Activated CD8-positive, alpha-beta T cell treated with anti-CD3 and anti-CD28 coated beads for 36 hours (primary cell): Measurements from ENCODE around the gene RNF121. TPM values are rescaled to one million over a fixed set of nuclear protein-coding genes. Genes with fewer than 3 reads are reported as not detected.

Experiments used
- ATAC-seq: fragments of 200-7000 bp; cut with Tn5 transposase; one replicate; pipeline ENCODE4 v1.10.0; 2021; ENCODE audit warnings: mild to moderate bottlenecking, moderate library complexity
- CTCF ChIA-PET: fragments of 350-600 bp; sonication (Branson Sonifier 250); formaldehyde crosslinking; loops from one replicate; lab custom pipeline; 2021; ENCODE audit warnings: antibody characterized with exemption; lab: Charles Lee
- POLR2A ChIA-PET: fragments of 350-600 bp; sonication (Branson Sonifier 250); formaldehyde crosslinking; loops from one replicate; lab custom pipeline; 2021; ENCODE audit warnings: antibody characterized with exemption; lab: Charles Lee
- DNase-seq: peaks from one replicate; pipeline ENCODE4 v3.0.0-alpha.2; 2020
- H3K27ac Mint-ChIP-seq: one replicate; pipeline ENCODE4 v1.8.0; 2021; ENCODE audit warnings: mild to moderate bottlenecking, mixed read lengths
- H3K27me3 Mint-ChIP-seq: one replicate; pipeline ENCODE4 v1.8.0; 2021; ENCODE audit warnings: mixed read lengths
- H3K36me3 Mint-ChIP-seq: one replicate; pipeline ENCODE4 v1.8.0; 2021; ENCODE audit warnings: low read depth, mixed read lengths
- H3K4me1 Mint-ChIP-seq: one replicate; pipeline ENCODE4 v1.8.0; 2021; ENCODE audit warnings: low read depth, mixed read lengths
- H3K4me3 Mint-ChIP-seq: one replicate; pipeline ENCODE4 v1.8.0; 2021; ENCODE audit warnings: mild to moderate bottlenecking, moderate library complexity, mixed read lengths
- H3K9me3 Mint-ChIP-seq: one replicate; pipeline ENCODE4 v1.8.0; 2021; ENCODE audit warnings: mixed read lengths
- CTCF ChIP-seq: fragments of 200-600 bp; IDR thresholded peaks from one replicate; pipeline ENCODE4 v1.8.0; 2022; ENCODE audit warnings: antibody characterized with exemption, mild to moderate bottlenecking
- intact Hi-C: fragments of 100-400 bp; cut with micrococcal nuclease; formaldehyde crosslinking; loops from one replicate; pipeline ENCODE4 v1.10.0; 2022
- total RNA-seq, 2 experiments: library from RNA; stranded (reverse); gene quantifications; one replicate each; pipeline ENCODE4 v1.2.3, GENCODE V29; 2021

The RNF121 gene
- total RNA-seq, 2 experiments from 2014 or later: 23.7 to 28.1 TPM

- peak overlapping the region; percentile 7 for H3K27ac Mint-ChIP-seq
- H3K27me3 Mint-ChIP-seq: no peaks in the 10 kb centered on the region
- no peak overlapping the region for H3K4me3 Mint-ChIP-seq
- intact Hi-C loops: no loop called here
- DNase-seq (no peak), ATAC-seq (no peak)
- POLR2A ChIA-PET: interaction anchor here (0.9 to 2.1 kb wide), 3 partner anchors 8 to 53 kb away, joined by 3 to 7 read pairs (median 5); no protein-coding TSS in a partner anchor
- peaks cover 42% of the 10 kb centered on the region for H3K36me3 Mint-ChIP-seq
- H3K9me3 Mint-ChIP-seq: no peaks in the 10 kb centered on the region
- H3K4me1 Mint-ChIP-seq: no peaks in the 10 kb centered on the region
- CTCF ChIA-PET: interaction anchor here (0.6 to 3.6 kb wide), 2 partner anchors 15 to 305 kb away, joined by 3 to 22 read pairs; no protein-coding TSS in a partner anchor
- TF ChIP-seq CTCF: no peak
These were observed 81.8 kb downstream of the RNF121 start for GRCh38 chr11:72010529-72011233.

GRCh38 chr11:72012091-72012630, 83.3 kb downstream of the RNF121 start:
- peaks cover 46% of the 10 kb centered on the region for H3K36me3 Mint-ChIP-seq
- no peak for TF ChIP-seq CTCF
- ATAC-seq (no peak), DNase-seq (no peak)
- intact Hi-C loops: no loop called here
- H3K27ac Mint-ChIP-seq: no peak overlapping the region
- H3K27me3 Mint-ChIP-seq: no peaks in the 10 kb centered on the region
- CTCF ChIA-PET: interaction anchor here (0.6 to 5.5 kb wide), 3 partner anchors 13 to 73 kb away, joined by 3 to 36 read pairs (median 3); no protein-coding TSS in a partner anchor
- POLR2A ChIA-PET: interaction anchor here (0.6 to 3.0 kb wide), 5 partner anchors 11 to 687 kb away, joined by 3 to 9 read pairs (median 4); partner anchors contain the start of gene IL18BP
- H3K4me1 Mint-ChIP-seq: no peaks in the 10 kb centered on the region
- no peaks in the 10 kb centered on the region for H3K9me3 Mint-ChIP-seq
- no peak overlapping the region for H3K4me3 Mint-ChIP-seq

- no peaks in the 10 kb centered on the region for H3K9me3 Mint-ChIP-seq
- TF ChIP-seq CTCF: no peak
- no peak overlapping the region for H3K4me3 Mint-ChIP-seq
- H3K36me3 Mint-ChIP-seq: peaks cover 46% of the 10 kb centered on the region
- no peaks in the 10 kb centered on the region for H3K4me1 Mint-ChIP-seq
- POLR2A ChIA-PET: interaction anchor here (1.0 to 3.0 kb wide), 5 partner anchors 12 to 686 kb away, joined by 3 to 9 read pairs (median 5); partner anchors contain the start of gene IL18BP
- ATAC-seq (no peak), DNase-seq (no peak)
- H3K27me3 Mint-ChIP-seq: no peaks in the 10 kb centered on the region
- intact Hi-C loops: no loop called here
- CTCF ChIA-PET: interaction anchor here (0.7 to 5.5 kb wide), 2 partner anchors 12 to 36 kb away, joined by 3 to 36 read pairs; no protein-coding TSS in a partner anchor
- no peak overlapping the region for H3K27ac Mint-ChIP-seq
These were observed 84.3 kb downstream of the RNF121 start for GRCh38 chr11:72012897-72013721.

- POLR2A ChIA-PET: interaction anchor here (1.1 to 3.0 kb wide), 4 partner anchors 11 to 31 kb away, joined by 5 to 9 read pairs (median 8); partner anchors contain the start of gene IL18BP
These were observed 85.2 kb downstream of the RNF121 start for GRCh38 chr11:72013765-72014711.

More at GRCh38 chr11:72013765-72014711, 85.2 kb downstream of the RNF121 start:
- TF ChIP-seq CTCF: no peak
- Mint-ChIP-seq H3K27me3 (no peaks in the 10 kb centered on the region), H3K36me3 (peaks cover 52% of the 10 kb centered on the region), H3K4me1 (no peaks in the 10 kb centered on the region), H3K27ac (no peak overlapping the region), H3K9me3 (no peaks in the 10 kb centered on the region), H3K4me3 (no peak overlapping the region)
- DNase-seq (no peak), ATAC-seq (no peak)
- CTCF ChIA-PET: interaction anchor here (1.1 to 5.5 kb wide), 4 partner anchors 11 to 130 kb away, joined by 3 to 36 read pairs (median 11); no protein-coding TSS in a partner anchor
- intact Hi-C loops: no loop called here
